Neural cell (in vitro differentiated cells): ENCODE measurements around the gene RNF34. TPM values are rescaled to one million over a fixed set of nuclear protein-coding genes. Genes with fewer than 3 reads are reported as not detected.

ENCODE experiments used
- H2AFZ ChIP-seq: fragments of 200-600, 300-800 bp; sonication (generic), shearing (Covaris generic); 2 replicates; pipeline ENCODE4 v1.6.0; 2014; ENCODE audit warnings: low read depth, mild to moderate bottlenecking, antibody characterized with exemption, low read length, moderate library complexity
- H3F3A ChIP-seq: fragments of 200-600 bp; shearing (Covaris generic); 2 replicates; pipeline ENCODE4 v1.6.1; 2016; ENCODE audit warnings: mild to moderate bottlenecking, moderate library complexity, mixed read lengths, antibody characterized with exemption, low read length; ENCODE audit not compliant: insufficient read depth, poor library complexity, severe bottlenecking
- H3K27ac ChIP-seq: fragments of 200-600, 300-800 bp; sonication (generic), shearing (Covaris generic); 2 replicates; pipeline ENCODE4 v1.5.1; 2014; ENCODE audit warnings: mild to moderate bottlenecking, low read length, moderate library complexity
- H3K27me3 ChIP-seq: fragments of 300-800, 200-600 bp; sonication (generic), shearing (Covaris generic); 2 replicates; pipeline ENCODE4 v1.6.0; 2014; ENCODE audit warnings: mild to moderate bottlenecking, low read depth, low read length, moderate library complexity; ENCODE audit not compliant: insufficient read depth
- H3K36me3 ChIP-seq: fragments of 300-800, 200-600 bp; sonication (generic), shearing (Covaris generic); 2 replicates; pipeline ENCODE4 v1.5.1; 2014; ENCODE audit warnings: mild to moderate bottlenecking, antibody characterized with exemption, low read length, moderate library complexity; ENCODE audit not compliant: insufficient read depth
- H3K4me2 ChIP-seq: fragments of 300-800, 200-600 bp; sonication (generic), shearing (Covaris generic); 2 replicates; pipeline ENCODE4 v1.6.0; 2014; ENCODE audit warnings: mild to moderate bottlenecking, low read length
- H3K4me3 ChIP-seq: fragments of 300-800, 200-600 bp; sonication (generic), shearing (Covaris generic); 2 replicates; pipeline ENCODE4 v1.5.1; 2014; ENCODE audit warnings: mild to moderate bottlenecking, low read length, moderate library complexity
- H3K79me2 ChIP-seq: fragments of 200-600 bp; shearing (Covaris generic); replicated peaks from 2 replicates; pipeline ENCODE4 v1.6.0; 2014; ENCODE audit warnings: mild to moderate bottlenecking, low read length, moderate library complexity; ENCODE audit not compliant: insufficient read depth
- H3K9ac ChIP-seq: fragments of 300-800, 200-600 bp; sonication (generic), shearing (Covaris generic); 2 replicates; pipeline ENCODE4 v1.6.1; 2016; ENCODE audit warnings: mild to moderate bottlenecking, low read length, mixed read lengths
- H3K9me2 ChIP-seq: fragments of 200-600 bp; shearing (Covaris generic); 2 replicates; pipeline ENCODE4 v1.6.1; 2016; ENCODE audit warnings: mild to moderate bottlenecking, low read length, mixed read lengths; ENCODE audit not compliant: insufficient read depth
- H3K9me3 ChIP-seq: fragments of 200-600, 300-800 bp; sonication (generic), shearing (Covaris generic); 2 replicates; pipeline ENCODE4 v1.6.1; 2016; ENCODE audit warnings: mild to moderate bottlenecking, mixed run types, low read length, moderate library complexity, mixed read lengths
- H4K20me1 ChIP-seq: fragments of 200-600 bp; shearing (Covaris generic); 2 replicates; pipeline ENCODE4 v1.6.1; 2016; ENCODE audit warnings: mild to moderate bottlenecking, mixed run types; ENCODE audit not compliant: insufficient read depth
- EP300 ChIP-seq: fragments of 450-650 bp; conservative IDR thresholded peaks from 2 replicates; pipeline ENCODE4 v1.6.1; 2014; ENCODE audit warnings: antibody characterized with exemption, mild to moderate bottlenecking, moderate library complexity; ENCODE audit not compliant: poor library complexity, severe bottlenecking
- EZH2 ChIP-seq: fragments of 200-600, 300-800 bp; shearing (Covaris generic), sonication (generic); IDR thresholded peaks from 2 replicates; pipeline ENCODE4 v1.6.1; 2014; ENCODE audit warnings: antibody characterized with exemption, low read length, borderline replicate concordance, mild to moderate bottlenecking; ENCODE audit not compliant: insufficient read depth, poor library complexity, severe bottlenecking
- MXI1 ChIP-seq: fragments of 450-650 bp; conservative IDR thresholded peaks from 2 replicates; pipeline ENCODE4 v1.6.1; 2014; ENCODE audit warnings: antibody characterized with exemption, mild to moderate bottlenecking; ENCODE audit not compliant: poor library complexity, severe bottlenecking
- POLR2AphosphoS5 ChIP-seq: IDR thresholded peaks from 2 replicates; pipeline ENCODE4 v1.6.1; 2012
- RAD21 ChIP-seq: fragments of 450-650 bp; conservative IDR thresholded peaks from 2 replicates; pipeline ENCODE4 v1.6.1; 2014; ENCODE audit warnings: antibody characterized with exemption, mild to moderate bottlenecking, moderate library complexity
- SMC3 ChIP-seq: fragments of 450-650 bp; conservative IDR thresholded peaks from 2 replicates; pipeline ENCODE4 v1.6.1; 2014; ENCODE audit warnings: antibody characterized with exemption, mild to moderate bottlenecking, moderate library complexity; ENCODE audit not compliant: poor library complexity
- TAF1 ChIP-seq: IDR thresholded peaks from 2 replicates; pipeline ENCODE4 v1.6.1; 2012; ENCODE audit warnings: low read depth
- polyA plus RNA-seq: library from polyadenylated mRNA; depleted of rRNA; stranded (reverse); fragments of >200 nt; gene quantifications from 2 replicates; pipeline ENCODE4 v1.2.3, GENCODE V29; 2014
- TF ChIP-seq, protein P1 (sequence below): fragments of 450-650 bp; IDR thresholded peaks from 2 replicates; pipeline ENCODE4 v1.5.1; 2014; ENCODE audit warnings: antibody characterized with exemption, mild to moderate bottlenecking, moderate library complexity; ENCODE audit not compliant: poor library complexity, severe bottlenecking
- TF ChIP-seq, protein P2 (sequence below): IDR thresholded peaks from 2 replicates; pipeline ENCODE4 v1.6.1; 2012; ENCODE audit warnings: borderline replicate concordance

RNF34 gene
- polyA plus RNA-seq, 1 donor from 2014 or later = 68.8 TPM

DNA sequence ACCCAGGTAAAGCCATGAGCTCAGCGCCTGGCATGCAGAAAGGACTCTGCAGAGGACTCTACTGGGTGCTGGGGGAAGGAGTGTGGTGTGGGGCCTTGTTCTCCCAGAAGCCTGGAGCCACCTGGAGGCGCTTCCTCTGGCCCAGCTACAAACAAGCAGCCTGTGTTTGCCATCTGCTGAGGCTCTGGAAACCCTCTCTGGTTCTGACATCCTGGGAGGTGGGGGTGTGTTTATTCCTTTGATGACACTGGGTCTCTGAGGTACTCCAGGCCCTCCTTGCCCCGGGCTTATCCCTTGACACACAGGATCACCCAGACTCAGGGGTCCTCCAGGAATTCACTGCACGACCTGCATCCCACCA is 44.9 kb downstream of the RNF34 start:
- Histone ChIP-seq H3K9me2 (no peaks in the 10 kb centered on the region), H3K4me3 (no peak overlapping the region), H3K4me2 (no peak overlapping the region), H2AFZ (no peak overlapping the region), H3F3A (no peaks in the 10 kb centered on the region), H3K27ac (no peak overlapping the region), H3K79me2 (no peaks in the 10 kb centered on the region), H3K36me3 (no peaks in the 10 kb centered on the region), H3K27me3 (no peaks in the 10 kb centered on the region), H3K9me3 (no peaks in the 10 kb centered on the region), H3K9ac (no peak overlapping the region), H4K20me1 (no peaks in the 10 kb centered on the region)
- TF ChIP-seq, protein P1, sequence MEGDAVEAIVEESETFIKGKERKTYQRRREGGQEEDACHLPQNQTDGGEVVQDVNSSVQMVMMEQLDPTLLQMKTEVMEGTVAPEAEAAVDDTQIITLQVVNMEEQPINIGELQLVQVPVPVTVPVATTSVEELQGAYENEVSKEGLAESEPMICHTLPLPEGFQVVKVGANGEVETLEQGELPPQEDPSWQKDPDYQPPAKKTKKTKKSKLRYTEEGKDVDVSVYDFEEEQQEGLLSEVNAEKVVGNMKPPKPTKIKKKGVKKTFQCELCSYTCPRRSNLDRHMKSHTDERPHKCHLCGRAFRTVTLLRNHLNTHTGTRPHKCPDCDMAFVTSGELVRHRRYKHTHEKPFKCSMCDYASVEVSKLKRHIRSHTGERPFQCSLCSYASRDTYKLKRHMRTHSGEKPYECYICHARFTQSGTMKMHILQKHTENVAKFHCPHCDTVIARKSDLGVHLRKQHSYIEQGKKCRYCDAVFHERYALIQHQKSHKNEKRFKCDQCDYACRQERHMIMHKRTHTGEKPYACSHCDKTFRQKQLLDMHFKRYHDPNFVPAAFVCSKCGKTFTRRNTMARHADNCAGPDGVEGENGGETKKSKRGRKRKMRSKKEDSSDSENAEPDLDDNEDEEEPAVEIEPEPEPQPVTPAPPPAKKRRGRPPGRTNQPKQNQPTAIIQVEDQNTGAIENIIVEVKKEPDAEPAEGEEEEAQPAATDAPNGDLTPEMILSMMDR = no peak
- no peak for TF ChIP-seq EZH2
- no peak for TF ChIP-seq MXI1
- TF ChIP-seq SMC3 = no peak
- TF ChIP-seq TAF1 = no peak
- no peak for TF ChIP-seq POLR2AphosphoS5
- no peak for TF ChIP-seq EP300
- no peak for TF ChIP-seq RAD21
- TF ChIP-seq, protein P2, sequence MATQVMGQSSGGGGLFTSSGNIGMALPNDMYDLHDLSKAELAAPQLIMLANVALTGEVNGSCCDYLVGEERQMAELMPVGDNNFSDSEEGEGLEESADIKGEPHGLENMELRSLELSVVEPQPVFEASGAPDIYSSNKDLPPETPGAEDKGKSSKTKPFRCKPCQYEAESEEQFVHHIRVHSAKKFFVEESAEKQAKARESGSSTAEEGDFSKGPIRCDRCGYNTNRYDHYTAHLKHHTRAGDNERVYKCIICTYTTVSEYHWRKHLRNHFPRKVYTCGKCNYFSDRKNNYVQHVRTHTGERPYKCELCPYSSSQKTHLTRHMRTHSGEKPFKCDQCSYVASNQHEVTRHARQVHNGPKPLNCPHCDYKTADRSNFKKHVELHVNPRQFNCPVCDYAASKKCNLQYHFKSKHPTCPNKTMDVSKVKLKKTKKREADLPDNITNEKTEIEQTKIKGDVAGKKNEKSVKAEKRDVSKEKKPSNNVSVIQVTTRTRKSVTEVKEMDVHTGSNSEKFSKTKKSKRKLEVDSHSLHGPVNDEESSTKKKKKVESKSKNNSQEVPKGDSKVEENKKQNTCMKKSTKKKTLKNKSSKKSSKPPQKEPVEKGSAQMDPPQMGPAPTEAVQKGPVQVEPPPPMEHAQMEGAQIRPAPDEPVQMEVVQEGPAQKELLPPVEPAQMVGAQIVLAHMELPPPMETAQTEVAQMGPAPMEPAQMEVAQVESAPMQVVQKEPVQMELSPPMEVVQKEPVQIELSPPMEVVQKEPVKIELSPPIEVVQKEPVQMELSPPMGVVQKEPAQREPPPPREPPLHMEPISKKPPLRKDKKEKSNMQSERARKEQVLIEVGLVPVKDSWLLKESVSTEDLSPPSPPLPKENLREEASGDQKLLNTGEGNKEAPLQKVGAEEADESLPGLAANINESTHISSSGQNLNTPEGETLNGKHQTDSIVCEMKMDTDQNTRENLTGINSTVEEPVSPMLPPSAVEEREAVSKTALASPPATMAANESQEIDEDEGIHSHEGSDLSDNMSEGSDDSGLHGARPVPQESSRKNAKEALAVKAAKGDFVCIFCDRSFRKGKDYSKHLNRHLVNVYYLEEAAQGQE = no peak

DNA sequence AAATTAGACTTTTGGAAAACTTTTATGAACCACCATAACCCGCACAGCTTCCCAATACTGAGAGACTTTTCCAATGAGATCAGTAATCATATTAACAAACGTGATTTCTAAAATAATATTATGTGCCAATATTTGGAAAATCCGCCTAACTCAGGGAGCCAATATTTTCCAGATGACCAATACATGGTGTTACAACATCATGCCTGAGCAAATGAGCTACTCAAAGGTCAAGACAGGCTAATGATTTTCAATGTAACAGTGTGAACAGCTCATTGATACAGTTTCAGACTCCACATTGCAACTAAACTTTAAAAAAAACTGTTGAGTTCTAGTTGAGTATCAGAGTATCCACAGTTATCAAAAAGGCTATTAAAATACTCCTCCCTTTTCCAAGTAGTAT is 46.8 kb downstream of the RNF34 start:
- Histone ChIP-seq H2AFZ (no peak overlapping the region), H3K4me3 (no peak overlapping the region), H3K9ac (no peak overlapping the region), H3K27me3 (no peaks in the 10 kb centered on the region), H3K9me3 (no peaks in the 10 kb centered on the region), H3K27ac (no peak overlapping the region), H3K36me3 (no peaks in the 10 kb centered on the region), H4K20me1 (no peaks in the 10 kb centered on the region), H3K79me2 (no peaks in the 10 kb centered on the region), H3F3A (no peaks in the 10 kb centered on the region), H3K9me2 (no peaks in the 10 kb centered on the region), H3K4me2 (no peak overlapping the region)
- TF ChIP-seq EP300 = no peak
- TF ChIP-seq SMC3 = no peak
- no peak for TF ChIP-seq MXI1
- TF ChIP-seq POLR2AphosphoS5 = no peak
- TF ChIP-seq EZH2 = no peak
- no peak for TF ChIP-seq TAF1
- TF ChIP-seq, protein P2 = no peak
- TF ChIP-seq RAD21 = no peak
- TF ChIP-seq, protein P1 = no peak
